HepG2 (cell line): Measurements from ENCODE around the gene ZFPM1. TPM values are rescaled to one million over a fixed set of nuclear protein-coding genes. Genes with fewer than 3 reads are reported as not detected.
A peak's percentile ranks its signal among the peaks of the same experiment; 100 is the strongest.

Source experiments
- CENPBD1 ChIP-seq: sonication (generic); formaldehyde crosslinking; IDR thresholded peaks from 2 replicates; pipeline ENCODE4 v1.8.0; 2022; ENCODE audit warnings: missing genetic modification reagents, low read depth, mild to moderate bottlenecking, borderline replicate concordance
- HMG20A ChIP-seq: IDR thresholded peaks from 2 replicates; pipeline ENCODE4 v1.6.1; 2016; ENCODE audit warnings: borderline replicate concordance
- HNRNPK ChIP-seq: fragments of 200-400 bp; formaldehyde crosslinking; IDR thresholded peaks from 2 replicates; pipeline ENCODE4 v1.6.1; 2018; ENCODE audit warnings: low read length, low read depth, moderate library complexity, mild to moderate bottlenecking; ENCODE audit not compliant: poor library complexity, severe bottlenecking
- HOXA3 ChIP-seq: sonication (generic); formaldehyde crosslinking; IDR thresholded peaks from 2 replicates; pipeline ENCODE4 v1.5.0; 2020; ENCODE audit warnings: missing genetic modification reagents
- HOXD1 ChIP-seq: sonication (generic); formaldehyde crosslinking; IDR thresholded peaks from 2 replicates; pipeline ENCODE4 v1.5.0; 2020; ENCODE audit warnings: missing genetic modification reagents
- JUNB ChIP-seq: sonication (generic); formaldehyde crosslinking; IDR thresholded peaks from 2 replicates; pipeline ENCODE4 v1.8.0; 2022; ENCODE audit warnings: missing genetic modification reagents, mild to moderate bottlenecking, borderline replicate concordance
- PAF1 ChIP-seq: IDR thresholded peaks from 2 replicates; pipeline ENCODE4 v1.6.1; 2016; ENCODE audit warnings: missing genetic modification reagents, missing compliant biosample characterization
- POLR2AphosphoS5 ChIP-seq: IDR thresholded peaks from 2 replicates; pipeline ENCODE4 v1.6.1; 2012; ENCODE audit warnings: low read depth, low read length
- RBM22 ChIP-seq: fragments of 200-400 bp; formaldehyde crosslinking; optimal IDR thresholded peaks from 2 replicates; pipeline ENCODE3; 2017; ENCODE audit warnings: mild to moderate bottlenecking, low read length, moderate library complexity
- SAP130 ChIP-seq: IDR thresholded peaks from 2 replicates; pipeline ENCODE4 v1.6.1; 2016; ENCODE audit warnings: low read depth
- SPEN ChIP-seq: sonication (generic); formaldehyde crosslinking; IDR thresholded peaks from 2 replicates; pipeline ENCODE4 v1.5.1; 2020; ENCODE audit warnings: low read depth, mild to moderate bottlenecking, missing genetic modification reagents
- TARDBP ChIP-seq: sonication (generic); formaldehyde crosslinking; IDR thresholded peaks from 2 replicates; pipeline ENCODE4 v1.8.0; 2022; ENCODE audit warnings: mild to moderate bottlenecking, missing genetic modification reagents
- ZBTB10 ChIP-seq: sonication (generic); formaldehyde crosslinking; IDR thresholded peaks from 2 replicates; pipeline ENCODE4 v1.4.0; 2020; ENCODE audit warnings: missing genetic modification reagents, borderline replicate concordance
- ZMYM2 ChIP-seq: sonication (generic); formaldehyde crosslinking; IDR thresholded peaks from 2 replicates; pipeline ENCODE4 v1.8.0; 2022; ENCODE audit warnings: mild to moderate bottlenecking, missing genetic modification reagents
- ZNF441 ChIP-seq: sonication (generic); formaldehyde crosslinking; IDR thresholded peaks from 2 replicates; pipeline ENCODE4 v1.7.0; 2021; ENCODE audit warnings: missing genetic modification reagents, borderline replicate concordance
- ZNF510 ChIP-seq: sonication (generic); formaldehyde crosslinking; IDR thresholded peaks from 2 replicates; pipeline ENCODE4 v1.4.0; 2020; ENCODE audit warnings: low read depth, mild to moderate bottlenecking, missing genetic modification reagents
- ZNF564 ChIP-seq: sonication (generic); formaldehyde crosslinking; IDR thresholded peaks from 2 replicates; pipeline ENCODE4 v1.8.1; 2023; ENCODE audit warnings: mild to moderate bottlenecking, missing genetic modification reagents
- ZNF619 ChIP-seq: sonication (generic); formaldehyde crosslinking; IDR thresholded peaks from 2 replicates; pipeline ENCODE4 v1.4.0; 2020; ENCODE audit warnings: mild to moderate bottlenecking, missing genetic modification reagents
- polyA plus RNA-seq, 8 experiments: library from polyadenylated mRNA; depleted of rRNA in 3 of 8; stranded (reverse) in 7 of 8; unstranded in 1 of 8; fragments of >200 nt; fragmentation: Illumina TruSeq in 4 of 8; extraction: Trizol in 4 of 8; gene quantifications; 2 replicates each; pipeline versions ENCODE4 v1.2.1 to v1.2.3, GENCODE V29; 2011 to 2016; ENCODE audit warnings: low read depth in 4 of 8, missing spikeins in 1 of 8, mixed read lengths in 1 of 8; ENCODE audit not compliant: insufficient read depth in 1 of 8
- total RNA-seq, 5 experiments: library from RNA; depleted of rRNA; stranded (reverse); fragments of >200 nt; fragmentation: Illumina TruSeq; extraction: Trizol; gene quantifications; 2 replicates each; pipeline ENCODE4 v1.2.3, GENCODE V29; 2016; ENCODE audit warnings: low read depth in 1 of 5
- TF ChIP-seq, protein P1 (sequence below): fragments of 450-650 bp; IDR thresholded peaks from 2 replicates; pipeline ENCODE4 v1.6.1; 2017
- TF ChIP-seq, protein P2 (sequence below): sonication (generic); formaldehyde crosslinking; IDR thresholded peaks from 2 replicates; pipeline ENCODE4 v1.4.0; 2020; ENCODE audit warnings: missing genetic modification reagents

ZFPM1 gene
- total and polyA plus RNA-seq, 2 of the 13 experiments (the other 11 are each of a cell fraction or from before 2014, with no cell fraction given), result 1.3 to 3.8 TPM

GRCh38 chr16:88508868-88509748 is 56.0 kb downstream of the ZFPM1 start (continued):
- no peak for TF ChIP-seq HNRNPK
- TF ChIP-seq RBM22, result peak; percentile 65
- 0 out of 2 replicates have a peak, but pooled peaks have one; percentile 29 for TF ChIP-seq ZNF510
- TF ChIP-seq HMG20A (CRISPR knock-in tag), result peak; percentile 17; the same call in 1 of the 2 replicates
- no peak for TF ChIP-seq POLR2AphosphoS5
- no peak for TF ChIP-seq PAF1 (CRISPR knock-in tag)
- TF ChIP-seq JUNB (CRISPR knock-in tag), result no peak
- 0 out of 2 replicates have a peak, but pooled peaks have one; percentile 15 for TF ChIP-seq ZMYM2
- peak; percentile 80; the same call in 1 of the 2 replicates for TF ChIP-seq ZNF619
- no peak for TF ChIP-seq SPEN (CRISPR knock-in tag)
- TF ChIP-seq HOXD1, result no peak
- TF ChIP-seq, protein P1, sequence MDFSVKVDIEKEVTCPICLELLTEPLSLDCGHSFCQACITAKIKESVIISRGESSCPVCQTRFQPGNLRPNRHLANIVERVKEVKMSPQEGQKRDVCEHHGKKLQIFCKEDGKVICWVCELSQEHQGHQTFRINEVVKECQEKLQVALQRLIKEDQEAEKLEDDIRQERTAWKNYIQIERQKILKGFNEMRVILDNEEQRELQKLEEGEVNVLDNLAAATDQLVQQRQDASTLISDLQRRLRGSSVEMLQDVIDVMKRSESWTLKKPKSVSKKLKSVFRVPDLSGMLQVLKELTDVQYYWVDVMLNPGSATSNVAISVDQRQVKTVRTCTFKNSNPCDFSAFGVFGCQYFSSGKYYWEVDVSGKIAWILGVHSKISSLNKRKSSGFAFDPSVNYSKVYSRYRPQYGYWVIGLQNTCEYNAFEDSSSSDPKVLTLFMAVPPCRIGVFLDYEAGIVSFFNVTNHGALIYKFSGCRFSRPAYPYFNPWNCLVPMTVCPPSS, result no peak
- TF ChIP-seq ZNF564 (CRISPR knock-in tag), result peak; percentile 88
- TF ChIP-seq, protein P2, sequence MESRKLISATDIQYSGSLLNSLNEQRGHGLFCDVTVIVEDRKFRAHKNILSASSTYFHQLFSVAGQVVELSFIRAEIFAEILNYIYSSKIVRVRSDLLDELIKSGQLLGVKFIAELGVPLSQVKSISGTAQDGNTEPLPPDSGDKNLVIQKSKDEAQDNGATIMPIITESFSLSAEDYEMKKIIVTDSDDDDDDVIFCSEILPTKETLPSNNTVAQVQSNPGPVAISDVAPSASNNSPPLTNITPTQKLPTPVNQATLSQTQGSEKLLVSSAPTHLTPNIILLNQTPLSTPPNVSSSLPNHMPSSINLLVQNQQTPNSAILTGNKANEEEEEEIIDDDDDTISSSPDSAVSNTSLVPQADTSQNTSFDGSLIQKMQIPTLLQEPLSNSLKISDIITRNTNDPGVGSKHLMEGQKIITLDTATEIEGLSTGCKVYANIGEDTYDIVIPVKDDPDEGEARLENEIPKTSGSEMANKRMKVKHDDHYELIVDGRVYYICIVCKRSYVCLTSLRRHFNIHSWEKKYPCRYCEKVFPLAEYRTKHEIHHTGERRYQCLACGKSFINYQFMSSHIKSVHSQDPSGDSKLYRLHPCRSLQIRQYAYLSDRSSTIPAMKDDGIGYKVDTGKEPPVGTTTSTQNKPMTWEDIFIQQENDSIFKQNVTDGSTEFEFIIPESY (CRISPR knock-in tag), result peak; percentile 52
- TF ChIP-seq ZBTB10 (CRISPR knock-in tag), result peak; percentile 100
- peak; percentile 86; the same call in 1 of the 2 replicates for TF ChIP-seq TARDBP (CRISPR knock-in tag)
- no peak for TF ChIP-seq CENPBD1
- TF ChIP-seq HOXA3 (CRISPR knock-in tag), result peak; percentile 73
- TF ChIP-seq SAP130 (CRISPR knock-in tag), result peak; percentile 67
- peak; percentile 24; the same call in 1 of the 2 replicates for TF ChIP-seq ZNF441 (CRISPR knock-in tag)
